ENCODE data around the gene CSNK2B. TPM values are rescaled to one million over a fixed set of nuclear protein-coding genes. Genes with fewer than 3 reads are reported as not detected.
A peak's percentile ranks its signal among the peaks of the same experiment; 100 is the strongest.

CSNK2B gene
- total and polyA plus RNA-seq, 9 of the 15 experiments (the other 6 are each of a cell fraction or from before 2014, with no cell fraction given) = 120 to 1,126 (median 529) TPM

DNA sequence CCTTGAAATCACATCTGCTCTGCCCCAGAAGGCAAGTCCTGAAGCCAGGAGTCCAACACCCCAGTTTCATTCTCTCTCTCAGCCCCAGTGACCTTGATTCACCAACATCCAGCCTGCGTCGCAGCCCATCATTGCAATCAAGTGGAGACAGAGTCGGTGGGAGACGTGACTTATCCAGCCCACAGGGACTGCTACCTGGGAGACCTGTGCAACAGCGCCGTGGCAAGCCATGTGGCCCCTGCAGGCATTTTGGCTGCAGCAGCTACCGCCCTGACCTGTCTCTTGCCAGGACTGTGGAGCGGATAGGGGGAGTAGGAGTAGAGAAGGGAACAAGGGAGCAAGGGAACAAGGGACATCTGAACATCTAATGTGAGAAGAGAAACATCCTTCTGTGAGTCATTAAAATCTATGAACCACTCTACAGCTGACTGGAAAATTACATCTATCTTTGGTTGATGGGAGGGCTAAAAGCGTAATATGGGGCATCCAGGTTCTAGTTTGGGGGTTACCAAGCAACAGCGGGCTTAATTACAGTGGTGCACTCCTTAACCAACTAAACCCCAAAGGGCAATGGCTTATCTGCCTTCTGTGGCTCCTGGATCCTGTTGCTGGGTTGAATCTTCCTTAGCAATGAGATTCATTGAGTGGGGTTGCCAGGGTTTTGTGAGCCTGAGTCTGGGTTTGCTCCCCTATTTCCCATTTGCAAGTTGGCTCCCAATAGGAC is 51.8 kb downstream of the CSNK2B start (continued):
- TF ChIP-seq, protein P1, sequence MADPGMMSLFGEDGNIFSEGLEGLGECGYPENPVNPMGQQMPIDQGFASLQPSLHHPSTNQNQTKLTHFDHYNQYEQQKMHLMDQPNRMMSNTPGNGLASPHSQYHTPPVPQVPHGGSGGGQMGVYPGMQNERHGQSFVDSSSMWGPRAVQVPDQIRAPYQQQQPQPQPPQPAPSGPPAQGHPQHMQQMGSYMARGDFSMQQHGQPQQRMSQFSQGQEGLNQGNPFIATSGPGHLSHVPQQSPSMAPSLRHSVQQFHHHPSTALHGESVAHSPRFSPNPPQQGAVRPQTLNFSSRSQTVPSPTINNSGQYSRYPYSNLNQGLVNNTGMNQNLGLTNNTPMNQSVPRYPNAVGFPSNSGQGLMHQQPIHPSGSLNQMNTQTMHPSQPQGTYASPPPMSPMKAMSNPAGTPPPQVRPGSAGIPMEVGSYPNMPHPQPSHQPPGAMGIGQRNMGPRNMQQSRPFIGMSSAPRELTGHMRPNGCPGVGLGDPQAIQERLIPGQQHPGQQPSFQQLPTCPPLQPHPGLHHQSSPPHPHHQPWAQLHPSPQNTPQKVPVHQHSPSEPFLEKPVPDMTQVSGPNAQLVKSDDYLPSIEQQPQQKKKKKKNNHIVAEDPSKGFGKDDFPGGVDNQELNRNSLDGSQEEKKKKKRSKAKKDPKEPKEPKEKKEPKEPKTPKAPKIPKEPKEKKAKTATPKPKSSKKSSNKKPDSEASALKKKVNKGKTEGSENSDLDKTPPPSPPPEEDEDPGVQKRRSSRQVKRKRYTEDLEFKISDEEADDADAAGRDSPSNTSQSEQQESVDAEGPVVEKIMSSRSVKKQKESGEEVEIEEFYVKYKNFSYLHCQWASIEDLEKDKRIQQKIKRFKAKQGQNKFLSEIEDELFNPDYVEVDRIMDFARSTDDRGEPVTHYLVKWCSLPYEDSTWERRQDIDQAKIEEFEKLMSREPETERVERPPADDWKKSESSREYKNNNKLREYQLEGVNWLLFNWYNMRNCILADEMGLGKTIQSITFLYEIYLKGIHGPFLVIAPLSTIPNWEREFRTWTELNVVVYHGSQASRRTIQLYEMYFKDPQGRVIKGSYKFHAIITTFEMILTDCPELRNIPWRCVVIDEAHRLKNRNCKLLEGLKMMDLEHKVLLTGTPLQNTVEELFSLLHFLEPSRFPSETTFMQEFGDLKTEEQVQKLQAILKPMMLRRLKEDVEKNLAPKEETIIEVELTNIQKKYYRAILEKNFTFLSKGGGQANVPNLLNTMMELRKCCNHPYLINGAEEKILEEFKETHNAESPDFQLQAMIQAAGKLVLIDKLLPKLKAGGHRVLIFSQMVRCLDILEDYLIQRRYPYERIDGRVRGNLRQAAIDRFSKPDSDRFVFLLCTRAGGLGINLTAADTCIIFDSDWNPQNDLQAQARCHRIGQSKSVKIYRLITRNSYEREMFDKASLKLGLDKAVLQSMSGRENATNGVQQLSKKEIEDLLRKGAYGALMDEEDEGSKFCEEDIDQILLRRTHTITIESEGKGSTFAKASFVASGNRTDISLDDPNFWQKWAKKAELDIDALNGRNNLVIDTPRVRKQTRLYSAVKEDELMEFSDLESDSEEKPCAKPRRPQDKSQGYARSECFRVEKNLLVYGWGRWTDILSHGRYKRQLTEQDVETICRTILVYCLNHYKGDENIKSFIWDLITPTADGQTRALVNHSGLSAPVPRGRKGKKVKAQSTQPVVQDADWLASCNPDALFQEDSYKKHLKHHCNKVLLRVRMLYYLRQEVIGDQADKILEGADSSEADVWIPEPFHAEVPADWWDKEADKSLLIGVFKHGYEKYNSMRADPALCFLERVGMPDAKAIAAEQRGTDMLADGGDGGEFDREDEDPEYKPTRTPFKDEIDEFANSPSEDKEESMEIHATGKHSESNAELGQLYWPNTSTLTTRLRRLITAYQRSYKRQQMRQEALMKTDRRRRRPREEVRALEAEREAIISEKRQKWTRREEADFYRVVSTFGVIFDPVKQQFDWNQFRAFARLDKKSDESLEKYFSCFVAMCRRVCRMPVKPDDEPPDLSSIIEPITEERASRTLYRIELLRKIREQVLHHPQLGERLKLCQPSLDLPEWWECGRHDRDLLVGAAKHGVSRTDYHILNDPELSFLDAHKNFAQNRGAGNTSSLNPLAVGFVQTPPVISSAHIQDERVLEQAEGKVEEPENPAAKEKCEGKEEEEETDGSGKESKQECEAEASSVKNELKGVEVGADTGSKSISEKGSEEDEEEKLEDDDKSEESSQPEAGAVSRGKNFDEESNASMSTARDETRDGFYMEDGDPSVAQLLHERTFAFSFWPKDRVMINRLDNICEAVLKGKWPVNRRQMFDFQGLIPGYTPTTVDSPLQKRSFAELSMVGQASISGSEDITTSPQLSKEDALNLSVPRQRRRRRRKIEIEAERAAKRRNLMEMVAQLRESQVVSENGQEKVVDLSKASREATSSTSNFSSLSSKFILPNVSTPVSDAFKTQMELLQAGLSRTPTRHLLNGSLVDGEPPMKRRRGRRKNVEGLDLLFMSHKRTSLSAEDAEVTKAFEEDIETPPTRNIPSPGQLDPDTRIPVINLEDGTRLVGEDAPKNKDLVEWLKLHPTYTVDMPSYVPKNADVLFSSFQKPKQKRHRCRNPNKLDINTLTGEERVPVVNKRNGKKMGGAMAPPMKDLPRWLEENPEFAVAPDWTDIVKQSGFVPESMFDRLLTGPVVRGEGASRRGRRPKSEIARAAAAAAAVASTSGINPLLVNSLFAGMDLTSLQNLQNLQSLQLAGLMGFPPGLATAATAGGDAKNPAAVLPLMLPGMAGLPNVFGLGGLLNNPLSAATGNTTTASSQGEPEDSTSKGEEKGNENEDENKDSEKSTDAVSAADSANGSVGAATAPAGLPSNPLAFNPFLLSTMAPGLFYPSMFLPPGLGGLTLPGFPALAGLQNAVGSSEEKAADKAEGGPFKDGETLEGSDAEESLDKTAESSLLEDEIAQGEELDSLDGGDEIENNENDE (IDR thresholded peaks at IDR 0.05; ENCODE audit: low read depth, low read length) = no peak
- TF ChIP-seq CEBPB (tag; IDR thresholded peaks at IDR 0.05) = no peak
- peak; percentile 9; the same call in 1 of the 2 replicates for TF ChIP-seq TAF7 (tag; IDR thresholded peaks at IDR 0.05)
- TF ChIP-seq SMC3 (conservative IDR thresholded peaks at IDR 0.05; ENCODE audit: insufficient read depth, low read depth, low read length) = 0 out of 2 replicates have a peak, but pooled peaks have one; percentile 25
- no peak for TF ChIP-seq RBM34 (IDR thresholded peaks at IDR 0.05; ENCODE audit: borderline replicate concordance, insufficient read depth, low read length)
- TF ChIP-seq ATF2 (CRISPR knock-in tag; IDR thresholded peaks at IDR 0.05) = no peak
- TF ChIP-seq ARNT (IDR thresholded peaks at IDR 0.05) = no peak
- TF ChIP-seq ZNF277 (CRISPR knock-in tag; IDR thresholded peaks at IDR 0.05; ENCODE audit: borderline replicate concordance) = no peak
- TF ChIP-seq MED1 (CRISPR knock-in tag; IDR thresholded peaks at IDR 0.05; ENCODE audit: borderline replicate concordance) = no peak
- no peak for TF ChIP-seq MAFK (IDR thresholded peaks at IDR 0.05; ENCODE audit: low read length)
- TF ChIP-seq MCM3 (IDR thresholded peaks at IDR 0.05) = no peak
- no peak for TF ChIP-seq BRD9 (IDR thresholded peaks at IDR 0.05; ENCODE audit: low read depth, partially characterized antibody)
- no peak for TF ChIP-seq SETDB1 (IDR thresholded peaks at IDR 0.05; ENCODE audit: low read length)
